Lower leg skin (tissue), 3 donors: Measurements from ENCODE around the gene ALDH1A2.

ENCODE experiments used
- CTCF ChIP-seq, 3 donors: fragments of 450-650 bp; IDR thresholded peaks; one replicate each; pipeline ENCODE4 v1.5.1; 2016; ENCODE audit warnings: antibody characterized with exemption in 3 of 3, mild to moderate bottlenecking in 3 of 3, moderate library complexity in 2 of 3
- POLR2A ChIP-seq, 2 donors: fragments of 450-650 bp; IDR thresholded peaks; one replicate each; pipeline ENCODE4 v1.6.1; 2016 to 2017; ENCODE audit warnings: antibody characterized with exemption in 2 of 2, mild to moderate bottlenecking in 1 of 2, moderate library complexity in 1 of 2

- no peak for TF ChIP-seq CTCF (IDR thresholded peaks at IDR 0.05)
- TF ChIP-seq POLR2A (IDR thresholded peaks at IDR 0.05), result no peak
These were observed 9.5 kb downstream of the ALDH1A2 start for GRCh38 chr15:58056015-58056414.
